SH-SY5Y (cell line): ENCODE measurements around the gene PDK4.

Source experiments
- GATA2 ChIP-seq: IDR thresholded peaks from 2 replicates; pipeline ENCODE4 v1.6.1; 2011; ENCODE audit warnings: mild to moderate bottlenecking, low read depth, low read length
- GATA3 ChIP-seq: IDR thresholded peaks from 2 replicates; pipeline ENCODE4 v1.6.1; 2011; ENCODE audit warnings: low read depth, mild to moderate bottlenecking, low read length, moderate library complexity

DNA sequence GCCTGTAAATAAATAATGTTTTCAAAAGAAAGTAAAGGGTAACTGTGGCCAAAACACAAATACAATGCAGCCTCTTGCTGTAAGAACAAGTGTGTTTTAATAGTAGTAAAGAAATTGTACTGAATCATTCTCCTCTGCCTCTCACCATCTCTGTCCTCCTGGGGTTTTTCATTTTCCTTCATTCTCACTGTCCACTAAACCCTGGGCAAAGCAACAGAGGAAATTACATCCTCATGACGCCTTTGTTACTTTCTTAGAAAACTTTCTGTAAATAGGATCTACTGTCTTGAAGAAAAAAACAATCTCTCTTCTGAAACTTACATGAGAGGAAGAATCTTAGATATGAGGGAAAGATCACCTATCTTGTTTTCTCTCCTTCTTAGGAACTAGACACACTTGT, 56.0 kb downstream of the PDK4 start:
- no peak for TF ChIP-seq GATA2
- TF ChIP-seq GATA3, result no peak
